Measurements from ENCODE around the gene C6orf132.
A peak's percentile ranks its signal among the peaks of the same experiment; 100 is the strongest.

Gene C6orf132

GRCh38 chr6:42166444-42167141, 24.2 kb upstream of the C6orf132 start:
- peaks cover 2% of the 10 kb centered on the region for H3K4me1 ChIP-seq (ENCODE audit: control insufficient read depth, low read depth, low read length)
- no peaks in the 10 kb centered on the region for H3K79me2 ChIP-seq (ENCODE audit: control insufficient read depth, insufficient read depth, low read length)
- H3K4ac ChIP-seq (ENCODE audit: low read depth, low read length): no peak overlapping the region
- H3K9ac ChIP-seq (ENCODE audit: low read length): no peak overlapping the region
- H3K27me3 ChIP-seq (ENCODE audit: insufficient read depth, low read length, poor library complexity): no peaks in the 10 kb centered on the region
- H3K23ac ChIP-seq (ENCODE audit: low read length): no peak overlapping the region
- H3K4me3 ChIP-seq (ENCODE audit: low read length): no peak overlapping the region
- H3K4me2 ChIP-seq (ENCODE audit: low read length): no peak overlapping the region
- H2AK5ac ChIP-seq (ENCODE audit: low read length): no peak overlapping the region
- DNase-seq: peak; percentile 94
- no peak overlapping the region for H4K5ac ChIP-seq (ENCODE audit: low read length)
- no peak overlapping the region for H2BK120ac ChIP-seq (ENCODE audit: low read depth, low read length)
- H2BK5ac ChIP-seq (ENCODE audit: low read length): no peak overlapping the region
- H3K56ac ChIP-seq (ENCODE audit: low read length): peak overlapping the region; percentile 78
- no peak overlapping the region for H4K8ac ChIP-seq (ENCODE audit: low read depth, low read length)
- no peak overlapping the region for H3K18ac ChIP-seq (ENCODE audit: low read length)
- no peak overlapping the region for H2BK15ac ChIP-seq (replicated peaks; ENCODE audit: low read depth)
- WGBS (ENCODE audit: extremely low coverage, insufficient coverage, low lambda C conversion rate): no CpG with 5 or more reads among the region's 8 CpGs
- no peaks in the 10 kb centered on the region for H3K79me1 ChIP-seq (ENCODE audit: low read length)
- H3K36me3 ChIP-seq (ENCODE audit: control insufficient read depth, insufficient read depth, low read length): no peaks in the 10 kb centered on the region
- no peak overlapping the region for H3K27ac ChIP-seq (ENCODE audit: low read depth, low read length)

GRCh38 chr6:42165016-42165415, 22.6 kb upstream of the C6orf132 start:
- Histone ChIP-seq H2BK120ac (ENCODE audit: low read depth, low read length) (no peak overlapping the region), H2AK5ac (ENCODE audit: low read length) (no peak overlapping the region), H3K4me1 (ENCODE audit: control insufficient read depth, low read depth, low read length) (peaks cover 2% of the 10 kb centered on the region), H3K79me2 (ENCODE audit: control insufficient read depth, insufficient read depth, low read length) (no peaks in the 10 kb centered on the region), H3K36me3 (ENCODE audit: control insufficient read depth, insufficient read depth, low read length) (no peaks in the 10 kb centered on the region), H3K27me3 (ENCODE audit: insufficient read depth, low read length, poor library complexity) (no peaks in the 10 kb centered on the region), H3K4ac (ENCODE audit: low read depth, low read length) (no peak overlapping the region), H3K23ac (ENCODE audit: low read length) (no peak overlapping the region), H2BK15ac (replicated peaks; ENCODE audit: low read depth) (no peak overlapping the region), H3K56ac (ENCODE audit: low read length) (no peak overlapping the region), H4K5ac (ENCODE audit: low read length) (no peak overlapping the region), H3K4me3 (ENCODE audit: low read length) (no peak overlapping the region), H3K9ac (ENCODE audit: low read length) (no peak overlapping the region), H2BK5ac (ENCODE audit: low read length) (no peak overlapping the region), H3K27ac (ENCODE audit: low read depth, low read length) (no peak overlapping the region), H3K79me1 (ENCODE audit: low read length) (no peaks in the 10 kb centered on the region), H3K4me2 (ENCODE audit: low read length) (no peak overlapping the region), H4K8ac (ENCODE audit: low read depth, low read length) (no peak overlapping the region), H3K18ac (ENCODE audit: low read length) (no peak overlapping the region)
- WGBS (ENCODE audit: extremely low coverage, insufficient coverage, low lambda C conversion rate): no CpG with 5 or more reads among the region's 9 CpGs
- DNase-seq: no peak

- Histone ChIP-seq H2AK5ac (ENCODE audit: low read length) (no peak overlapping the region), H3K79me1 (ENCODE audit: low read length) (no peaks in the 10 kb centered on the region), H3K4me3 (ENCODE audit: low read length) (no peak overlapping the region), H3K36me3 (ENCODE audit: control insufficient read depth, insufficient read depth, low read length) (no peaks in the 10 kb centered on the region), H3K79me2 (ENCODE audit: control insufficient read depth, insufficient read depth, low read length) (no peaks in the 10 kb centered on the region), H3K9ac (ENCODE audit: low read length) (no peak overlapping the region), H3K4ac (ENCODE audit: low read depth, low read length) (no peak overlapping the region), H3K27me3 (ENCODE audit: insufficient read depth, low read length, poor library complexity) (no peaks in the 10 kb centered on the region), H3K4me1 (ENCODE audit: control insufficient read depth, low read depth, low read length) (peaks cover 2% of the 10 kb centered on the region), H2BK120ac (ENCODE audit: low read depth, low read length) (no peak overlapping the region), H2BK5ac (ENCODE audit: low read length) (no peak overlapping the region), H3K56ac (ENCODE audit: low read length) (peak overlapping the region; percentile 42), H2BK15ac (replicated peaks; ENCODE audit: low read depth) (no peak overlapping the region), H4K5ac (ENCODE audit: low read length) (no peak overlapping the region), H3K23ac (ENCODE audit: low read length) (no peak overlapping the region), H3K4me2 (ENCODE audit: low read length) (no peak overlapping the region), H3K18ac (ENCODE audit: low read length) (peak overlapping the region; percentile 25), H3K27ac (ENCODE audit: low read depth, low read length) (no peak overlapping the region), H4K8ac (ENCODE audit: low read depth, low read length) (no peak overlapping the region)
- peak; percentile 69 for DNase-seq
- no CpG with 5 or more reads among the region's 1 CpG for WGBS (ENCODE audit: extremely low coverage, insufficient coverage, low lambda C conversion rate)
These were observed 21.6 kb upstream of the C6orf132 start for GRCh38 chr6:42163981-42164380.

GRCh38 chr6:42162812-42163211, 20.4 kb upstream of the C6orf132 start:
- Histone ChIP-seq H3K27me3 (ENCODE audit: insufficient read depth, low read length, poor library complexity) (no peaks in the 10 kb centered on the region), H2AK5ac (ENCODE audit: low read length) (no peak overlapping the region), H3K4me1 (ENCODE audit: control insufficient read depth, low read depth, low read length) (peaks cover 2% of the 10 kb centered on the region), H2BK120ac (ENCODE audit: low read depth, low read length) (no peak overlapping the region), H3K36me3 (ENCODE audit: control insufficient read depth, insufficient read depth, low read length) (no peaks in the 10 kb centered on the region), H3K4me2 (ENCODE audit: low read length) (no peak overlapping the region), H3K4ac (ENCODE audit: low read depth, low read length) (no peak overlapping the region), H3K56ac (ENCODE audit: low read length) (peak overlapping the region; percentile 58), H3K9ac (ENCODE audit: low read length) (no peak overlapping the region), H3K18ac (ENCODE audit: low read length) (no peak overlapping the region), H3K23ac (ENCODE audit: low read length) (no peak overlapping the region), H2BK5ac (ENCODE audit: low read length) (no peak overlapping the region), H3K79me1 (ENCODE audit: low read length) (no peaks in the 10 kb centered on the region), H3K79me2 (ENCODE audit: control insufficient read depth, insufficient read depth, low read length) (no peaks in the 10 kb centered on the region), H3K27ac (ENCODE audit: low read depth, low read length) (no peak overlapping the region), H4K8ac (ENCODE audit: low read depth, low read length) (no peak overlapping the region), H4K5ac (ENCODE audit: low read length) (no peak overlapping the region), H2BK15ac (replicated peaks; ENCODE audit: low read depth) (no peak overlapping the region), H3K4me3 (ENCODE audit: low read length) (no peak overlapping the region)
- DNase-seq: no peak
- WGBS (ENCODE audit: extremely low coverage, insufficient coverage, low lambda C conversion rate): no CpG with 5 or more reads among the region's 13 CpGs

GRCh38 chr6:42162384-42162783, 20.0 kb upstream of the C6orf132 start:
- WGBS (ENCODE audit: extremely low coverage, insufficient coverage, low lambda C conversion rate): no CpG with 5 or more reads among the region's 7 CpGs
- Histone ChIP-seq H3K4me1 (ENCODE audit: control insufficient read depth, low read depth, low read length) (peaks cover 2% of the 10 kb centered on the region), H2BK120ac (ENCODE audit: low read depth, low read length) (no peak overlapping the region)

More at GRCh38 chr6:42162384-42162783, 20.0 kb upstream of the C6orf132 start:
- peak overlapping the region; percentile 58 for H3K56ac ChIP-seq (ENCODE audit: low read length)
- no peaks in the 10 kb centered on the region for H3K27me3 ChIP-seq (ENCODE audit: insufficient read depth, low read length, poor library complexity)
- H4K8ac ChIP-seq (ENCODE audit: low read depth, low read length): no peak overlapping the region
- no peaks in the 10 kb centered on the region for H3K36me3 ChIP-seq (ENCODE audit: control insufficient read depth, insufficient read depth, low read length)
- peak; percentile 50 for DNase-seq
- H3K4ac ChIP-seq (ENCODE audit: low read depth, low read length): no peak overlapping the region
- no peaks in the 10 kb centered on the region for H3K79me1 ChIP-seq (ENCODE audit: low read length)
- H3K4me2 ChIP-seq (ENCODE audit: low read length): no peak overlapping the region
- H3K27ac ChIP-seq (ENCODE audit: low read depth, low read length): no peak overlapping the region
- H3K4me3 ChIP-seq (ENCODE audit: low read length): no peak overlapping the region
- H3K23ac ChIP-seq (ENCODE audit: low read length): no peak overlapping the region
- no peak overlapping the region for H4K5ac ChIP-seq (ENCODE audit: low read length)
- H3K18ac ChIP-seq (ENCODE audit: low read length): no peak overlapping the region
- no peak overlapping the region for H2AK5ac ChIP-seq (ENCODE audit: low read length)
- no peak overlapping the region for H2BK15ac ChIP-seq (replicated peaks; ENCODE audit: low read depth)
- no peak overlapping the region for H3K9ac ChIP-seq (ENCODE audit: low read length)
- no peaks in the 10 kb centered on the region for H3K79me2 ChIP-seq (ENCODE audit: control insufficient read depth, insufficient read depth, low read length)
- H2BK5ac ChIP-seq (ENCODE audit: low read length): no peak overlapping the region
